DND-41 (cell line): Measurements from ENCODE around the gene NEK7.

ENCODE experiments used
- EZH2 ChIP-seq: IDR thresholded peaks from 3 replicates; pipeline ENCODE4 v1.6.1; 2012; ENCODE audit warnings: borderline replicate concordance, low read depth, mild to moderate bottlenecking, moderate library complexity, low read length, inconsistent platforms; ENCODE audit not compliant: severe bottlenecking
- TF ChIP-seq, protein P1 (sequence below): IDR thresholded peaks from 2 replicates; pipeline ENCODE4 v1.5.1; 2012; ENCODE audit warnings: borderline replicate concordance, low read length, moderate library complexity, mild to moderate bottlenecking; ENCODE audit not compliant: poor library complexity, severe bottlenecking; ENCODE audit errors: extremely low read depth

DNA sequence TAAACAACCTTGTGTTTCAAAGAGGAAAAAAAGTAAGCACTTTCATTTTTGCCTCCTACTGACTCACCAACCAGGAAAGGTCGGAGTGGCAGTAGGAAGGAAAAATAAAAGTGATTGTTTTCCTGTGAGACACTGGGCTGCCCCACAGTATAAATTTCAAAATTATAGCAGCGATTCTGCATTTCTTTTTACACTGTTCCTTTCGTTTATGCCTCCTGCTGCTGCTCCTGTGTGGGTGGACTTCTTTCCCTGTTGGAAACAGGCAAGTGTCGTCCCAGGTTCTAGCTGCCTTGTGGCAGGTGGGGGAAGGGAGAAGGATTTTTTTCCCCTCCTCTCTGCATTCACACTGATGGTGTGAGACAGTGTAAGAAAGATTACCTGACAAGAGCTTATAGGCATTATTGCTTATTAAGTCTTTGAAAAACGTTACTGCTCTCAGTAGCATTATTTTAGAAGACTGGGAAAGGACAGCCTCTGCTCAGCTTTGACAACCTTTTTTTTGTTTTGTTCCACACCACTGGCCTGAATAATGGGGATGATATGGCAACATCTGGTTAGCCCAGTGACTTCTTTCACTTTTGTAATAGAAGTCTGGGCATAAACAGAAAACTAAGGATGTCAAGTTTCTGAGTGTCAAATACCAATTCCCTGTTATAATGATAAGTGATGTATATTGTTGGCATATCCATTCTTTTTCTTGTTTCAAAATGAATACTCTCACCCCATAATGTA lies 77.9 kb downstream of the NEK7 start:
- TF ChIP-seq, protein P1, sequence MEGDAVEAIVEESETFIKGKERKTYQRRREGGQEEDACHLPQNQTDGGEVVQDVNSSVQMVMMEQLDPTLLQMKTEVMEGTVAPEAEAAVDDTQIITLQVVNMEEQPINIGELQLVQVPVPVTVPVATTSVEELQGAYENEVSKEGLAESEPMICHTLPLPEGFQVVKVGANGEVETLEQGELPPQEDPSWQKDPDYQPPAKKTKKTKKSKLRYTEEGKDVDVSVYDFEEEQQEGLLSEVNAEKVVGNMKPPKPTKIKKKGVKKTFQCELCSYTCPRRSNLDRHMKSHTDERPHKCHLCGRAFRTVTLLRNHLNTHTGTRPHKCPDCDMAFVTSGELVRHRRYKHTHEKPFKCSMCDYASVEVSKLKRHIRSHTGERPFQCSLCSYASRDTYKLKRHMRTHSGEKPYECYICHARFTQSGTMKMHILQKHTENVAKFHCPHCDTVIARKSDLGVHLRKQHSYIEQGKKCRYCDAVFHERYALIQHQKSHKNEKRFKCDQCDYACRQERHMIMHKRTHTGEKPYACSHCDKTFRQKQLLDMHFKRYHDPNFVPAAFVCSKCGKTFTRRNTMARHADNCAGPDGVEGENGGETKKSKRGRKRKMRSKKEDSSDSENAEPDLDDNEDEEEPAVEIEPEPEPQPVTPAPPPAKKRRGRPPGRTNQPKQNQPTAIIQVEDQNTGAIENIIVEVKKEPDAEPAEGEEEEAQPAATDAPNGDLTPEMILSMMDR: no peak
- TF ChIP-seq EZH2: no peak
